ENCODE measurements around the gene AVEN. TPM values are rescaled to one million over a fixed set of nuclear protein-coding genes. Genes with fewer than 3 reads are reported as not detected.

The AVEN gene
- total RNA-seq, 1 experiment from 2014 or later: 17.0 TPM

DNA sequence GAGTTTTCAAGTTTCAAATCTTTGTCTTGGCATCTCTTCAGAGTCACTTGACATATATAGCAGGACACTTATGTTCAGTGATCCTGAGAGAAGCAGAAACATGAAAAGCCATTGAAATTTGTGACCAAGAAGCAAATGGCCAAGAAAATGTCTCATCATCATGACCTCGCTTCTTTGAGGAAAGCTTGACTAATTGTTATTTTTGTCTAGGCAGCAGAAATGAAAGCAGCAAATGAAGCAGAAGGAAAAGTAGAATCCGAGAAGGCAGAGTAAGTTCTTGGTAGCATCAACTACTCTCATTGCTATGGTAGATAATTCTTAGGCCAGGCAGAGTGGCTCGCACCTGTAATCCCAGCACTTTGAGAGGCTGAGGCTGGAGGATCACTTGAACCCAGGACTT, 198.4 kb downstream of the AVEN start:
- TF ChIP-seq, protein P1, sequence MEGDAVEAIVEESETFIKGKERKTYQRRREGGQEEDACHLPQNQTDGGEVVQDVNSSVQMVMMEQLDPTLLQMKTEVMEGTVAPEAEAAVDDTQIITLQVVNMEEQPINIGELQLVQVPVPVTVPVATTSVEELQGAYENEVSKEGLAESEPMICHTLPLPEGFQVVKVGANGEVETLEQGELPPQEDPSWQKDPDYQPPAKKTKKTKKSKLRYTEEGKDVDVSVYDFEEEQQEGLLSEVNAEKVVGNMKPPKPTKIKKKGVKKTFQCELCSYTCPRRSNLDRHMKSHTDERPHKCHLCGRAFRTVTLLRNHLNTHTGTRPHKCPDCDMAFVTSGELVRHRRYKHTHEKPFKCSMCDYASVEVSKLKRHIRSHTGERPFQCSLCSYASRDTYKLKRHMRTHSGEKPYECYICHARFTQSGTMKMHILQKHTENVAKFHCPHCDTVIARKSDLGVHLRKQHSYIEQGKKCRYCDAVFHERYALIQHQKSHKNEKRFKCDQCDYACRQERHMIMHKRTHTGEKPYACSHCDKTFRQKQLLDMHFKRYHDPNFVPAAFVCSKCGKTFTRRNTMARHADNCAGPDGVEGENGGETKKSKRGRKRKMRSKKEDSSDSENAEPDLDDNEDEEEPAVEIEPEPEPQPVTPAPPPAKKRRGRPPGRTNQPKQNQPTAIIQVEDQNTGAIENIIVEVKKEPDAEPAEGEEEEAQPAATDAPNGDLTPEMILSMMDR (conservative IDR thresholded peaks at IDR 0.05; ENCODE audit: low read depth, low read length): no peak
- no peak for TF ChIP-seq EZH2 (IDR thresholded peaks at IDR 0.05; ENCODE audit: borderline replicate concordance, low read depth, low read length, poor library complexity, severe bottlenecking)
- Histone ChIP-seq H3K36me3 (ENCODE audit: insufficient read depth, low read length, poor library complexity, severe bottlenecking) (no peaks in the 10 kb centered on the region), H3K4me3 (ENCODE audit: low read depth, low read length, poor library complexity, severe bottlenecking) (no peak overlapping the region), H3K27ac (ENCODE audit: low read depth, low read length, poor library complexity, severe bottlenecking) (no peak overlapping the region), H3K4me1 (ENCODE audit: insufficient read depth, low read length, poor library complexity, severe bottlenecking) (no peaks in the 10 kb centered on the region), H3K9me3 (ENCODE audit: low read depth, low read length, poor library complexity, severe bottlenecking) (no peaks in the 10 kb centered on the region), H3K27me3 (replicated peaks; ENCODE audit: insufficient read depth, low read depth, low read length, poor library complexity) (no peaks in the 10 kb centered on the region)
- POLR2A ChIA-PET (ENCODE audit: low non-redundant PET): no interaction called here
- intact Hi-C loops (cut with micrococcal nuclease; ENCODE audit: unreplicated experiment): no loop called here
- CTCF ChIA-PET: no interaction called here
- no TSS peak for BruUV-seq (replicated peaks)
- DNase-seq (ENCODE audit: low spot score): no peak

DNA sequence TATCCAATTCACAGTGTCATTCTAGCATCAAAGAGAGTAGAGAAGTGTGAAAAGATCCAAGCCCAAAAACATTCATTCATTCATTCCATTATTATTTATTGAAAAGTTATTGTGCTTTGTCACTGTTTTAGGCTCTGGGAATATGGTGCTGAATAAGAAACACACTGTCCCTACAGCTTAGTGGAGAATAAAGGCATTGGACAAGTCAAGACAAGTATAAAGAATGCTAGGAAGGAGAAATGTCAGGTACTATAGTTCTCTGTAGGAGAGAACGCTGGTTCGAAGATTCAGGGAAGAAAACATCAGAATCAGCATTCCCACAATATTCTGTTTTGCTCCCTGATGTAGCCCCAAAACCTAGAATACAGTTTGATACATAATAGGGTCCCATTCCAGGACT, 199.5 kb downstream of the AVEN start:
- ChIA-PET POLR2A (ENCODE audit: low non-redundant PET) (no interaction called here), CTCF (no interaction called here)
- intact Hi-C loops (cut with micrococcal nuclease; ENCODE audit: unreplicated experiment): no loop called here

DNA sequence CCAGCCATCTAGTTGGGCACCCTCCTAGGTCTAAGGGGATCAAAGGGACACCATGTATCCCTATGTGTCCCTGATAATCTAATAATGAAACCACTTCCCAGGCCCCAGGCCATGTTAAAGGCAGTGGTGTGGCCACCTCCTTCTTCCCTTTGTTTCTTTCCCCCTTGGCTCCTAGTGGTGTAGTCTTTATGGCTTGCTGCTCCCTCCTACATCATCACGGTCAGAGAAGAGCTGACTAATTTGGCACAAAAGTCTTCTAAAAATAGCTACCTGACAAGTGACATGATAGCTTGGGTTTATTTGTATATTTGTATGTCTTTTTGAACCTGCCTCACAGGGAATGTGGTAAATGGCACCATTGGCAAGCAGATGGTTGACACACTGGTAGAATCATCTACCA, 201.7 kb downstream of the AVEN start:
- Histone ChIP-seq H3K36me3 (ENCODE audit: insufficient read depth, low read length, poor library complexity, severe bottlenecking) (no peaks in the 10 kb centered on the region), H3K9me3 (ENCODE audit: low read depth, low read length, poor library complexity, severe bottlenecking) (no peaks in the 10 kb centered on the region), H3K4me3 (ENCODE audit: low read depth, low read length, poor library complexity, severe bottlenecking) (no peak overlapping the region), H3K27ac (ENCODE audit: low read depth, low read length, poor library complexity, severe bottlenecking) (no peak overlapping the region), H3K4me1 (ENCODE audit: insufficient read depth, low read length, poor library complexity, severe bottlenecking) (no peaks in the 10 kb centered on the region), H3K27me3 (replicated peaks; ENCODE audit: insufficient read depth, low read depth, low read length, poor library complexity) (no peaks in the 10 kb centered on the region)
- no peak for DNase-seq (ENCODE audit: low spot score)
- intact Hi-C loops (cut with micrococcal nuclease; ENCODE audit: unreplicated experiment): no loop called here
- ChIA-PET CTCF (no interaction called here), POLR2A (ENCODE audit: low non-redundant PET) (no interaction called here)
- no TSS peak for BruUV-seq (replicated peaks)
- TF ChIP-seq, protein P1 (conservative IDR thresholded peaks at IDR 0.05; ENCODE audit: low read depth, low read length): no peak
- no peak for TF ChIP-seq EZH2 (IDR thresholded peaks at IDR 0.05; ENCODE audit: borderline replicate concordance, low read depth, low read length, poor library complexity, severe bottlenecking)

More for the DNA sequence above, 199.5 kb downstream of the AVEN start:
- Histone ChIP-seq H3K27me3 (replicated peaks; ENCODE audit: insufficient read depth, low read depth, low read length, poor library complexity) (no peaks in the 10 kb centered on the region), H3K4me3 (ENCODE audit: low read depth, low read length, poor library complexity, severe bottlenecking) (no peak overlapping the region), H3K27ac (ENCODE audit: low read depth, low read length, poor library complexity, severe bottlenecking) (no peak overlapping the region), H3K9me3 (ENCODE audit: low read depth, low read length, poor library complexity, severe bottlenecking) (no peaks in the 10 kb centered on the region), H3K4me1 (ENCODE audit: insufficient read depth, low read length, poor library complexity, severe bottlenecking) (no peaks in the 10 kb centered on the region), H3K36me3 (ENCODE audit: insufficient read depth, low read length, poor library complexity, severe bottlenecking) (no peaks in the 10 kb centered on the region)
- TF ChIP-seq, protein P1 (conservative IDR thresholded peaks at IDR 0.05; ENCODE audit: low read depth, low read length): no peak
- TF ChIP-seq EZH2 (IDR thresholded peaks at IDR 0.05; ENCODE audit: borderline replicate concordance, low read depth, low read length, poor library complexity, severe bottlenecking): no peak
- no TSS peak for BruUV-seq (replicated peaks)
- no peak for DNase-seq (ENCODE audit: low spot score)
